ENCODE results near the gene ARF3. TPM values are rescaled to one million over a fixed set of nuclear protein-coding genes. Genes with fewer than 3 reads are reported as not detected.
"Not testable (repeated sequence)": the region's sequence is repeated elsewhere in the genome, so short reads cannot be mapped to it uniquely, and the experiment has no call there.

The ARF3 gene
- total RNA-seq, 1 experiment from 2014 or later, result 224 TPM

DNA sequence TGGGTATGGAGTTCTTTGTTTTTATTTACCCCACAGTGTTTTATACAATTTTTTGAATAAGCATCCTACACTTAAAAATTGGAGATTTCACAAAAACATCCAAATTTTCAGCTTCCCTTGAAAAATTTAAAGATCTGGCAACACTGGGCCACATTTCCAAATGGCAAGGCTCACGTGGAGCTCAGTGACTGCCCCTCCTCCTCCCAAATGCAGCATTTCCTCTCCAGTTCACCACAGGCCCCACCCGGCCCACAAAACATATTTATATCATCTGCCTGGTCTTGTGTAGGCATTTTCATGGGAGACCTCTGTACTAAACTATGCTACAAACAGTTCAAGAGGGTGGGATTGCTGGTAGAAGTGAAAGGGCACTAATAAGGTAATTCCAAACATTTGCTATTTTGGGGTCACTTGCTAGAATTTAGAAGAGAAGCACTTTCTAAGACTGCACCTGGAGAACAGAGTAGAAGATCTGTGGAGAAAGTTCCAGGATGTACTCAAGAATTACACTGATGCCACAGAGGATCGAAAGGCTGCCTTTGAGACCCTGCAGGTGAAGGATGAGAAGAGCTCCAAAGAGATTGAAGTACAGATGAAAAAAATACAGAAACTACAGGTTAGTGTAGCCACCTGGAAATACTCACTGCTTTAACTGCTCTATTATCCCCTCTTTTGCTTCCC is 39.3 kb downstream of the ARF3 start:
- no TSS peak for BruUV-seq (replicated peaks)
- TF ChIP-seq TCF7L2 (IDR thresholded peaks at IDR 0.05; ENCODE audit: low read depth, low read length) (no peak), POLR2AphosphoS5 (IDR thresholded peaks at IDR 0.05; ENCODE audit: low read depth, low read length) (no peak), SIN3A (IDR thresholded peaks at IDR 0.05; ENCODE audit: borderline replicate concordance, insufficient read depth, low read depth, low read length) (no peak)
- TF ChIP-seq, protein P1, sequence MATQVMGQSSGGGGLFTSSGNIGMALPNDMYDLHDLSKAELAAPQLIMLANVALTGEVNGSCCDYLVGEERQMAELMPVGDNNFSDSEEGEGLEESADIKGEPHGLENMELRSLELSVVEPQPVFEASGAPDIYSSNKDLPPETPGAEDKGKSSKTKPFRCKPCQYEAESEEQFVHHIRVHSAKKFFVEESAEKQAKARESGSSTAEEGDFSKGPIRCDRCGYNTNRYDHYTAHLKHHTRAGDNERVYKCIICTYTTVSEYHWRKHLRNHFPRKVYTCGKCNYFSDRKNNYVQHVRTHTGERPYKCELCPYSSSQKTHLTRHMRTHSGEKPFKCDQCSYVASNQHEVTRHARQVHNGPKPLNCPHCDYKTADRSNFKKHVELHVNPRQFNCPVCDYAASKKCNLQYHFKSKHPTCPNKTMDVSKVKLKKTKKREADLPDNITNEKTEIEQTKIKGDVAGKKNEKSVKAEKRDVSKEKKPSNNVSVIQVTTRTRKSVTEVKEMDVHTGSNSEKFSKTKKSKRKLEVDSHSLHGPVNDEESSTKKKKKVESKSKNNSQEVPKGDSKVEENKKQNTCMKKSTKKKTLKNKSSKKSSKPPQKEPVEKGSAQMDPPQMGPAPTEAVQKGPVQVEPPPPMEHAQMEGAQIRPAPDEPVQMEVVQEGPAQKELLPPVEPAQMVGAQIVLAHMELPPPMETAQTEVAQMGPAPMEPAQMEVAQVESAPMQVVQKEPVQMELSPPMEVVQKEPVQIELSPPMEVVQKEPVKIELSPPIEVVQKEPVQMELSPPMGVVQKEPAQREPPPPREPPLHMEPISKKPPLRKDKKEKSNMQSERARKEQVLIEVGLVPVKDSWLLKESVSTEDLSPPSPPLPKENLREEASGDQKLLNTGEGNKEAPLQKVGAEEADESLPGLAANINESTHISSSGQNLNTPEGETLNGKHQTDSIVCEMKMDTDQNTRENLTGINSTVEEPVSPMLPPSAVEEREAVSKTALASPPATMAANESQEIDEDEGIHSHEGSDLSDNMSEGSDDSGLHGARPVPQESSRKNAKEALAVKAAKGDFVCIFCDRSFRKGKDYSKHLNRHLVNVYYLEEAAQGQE (IDR thresholded peaks at IDR 0.05; ENCODE audit: insufficient read depth in 1 of 2, low read depth in 2 of 2, low read length in 1 of 2), result no peak
- TF ChIP-seq, protein P2, sequence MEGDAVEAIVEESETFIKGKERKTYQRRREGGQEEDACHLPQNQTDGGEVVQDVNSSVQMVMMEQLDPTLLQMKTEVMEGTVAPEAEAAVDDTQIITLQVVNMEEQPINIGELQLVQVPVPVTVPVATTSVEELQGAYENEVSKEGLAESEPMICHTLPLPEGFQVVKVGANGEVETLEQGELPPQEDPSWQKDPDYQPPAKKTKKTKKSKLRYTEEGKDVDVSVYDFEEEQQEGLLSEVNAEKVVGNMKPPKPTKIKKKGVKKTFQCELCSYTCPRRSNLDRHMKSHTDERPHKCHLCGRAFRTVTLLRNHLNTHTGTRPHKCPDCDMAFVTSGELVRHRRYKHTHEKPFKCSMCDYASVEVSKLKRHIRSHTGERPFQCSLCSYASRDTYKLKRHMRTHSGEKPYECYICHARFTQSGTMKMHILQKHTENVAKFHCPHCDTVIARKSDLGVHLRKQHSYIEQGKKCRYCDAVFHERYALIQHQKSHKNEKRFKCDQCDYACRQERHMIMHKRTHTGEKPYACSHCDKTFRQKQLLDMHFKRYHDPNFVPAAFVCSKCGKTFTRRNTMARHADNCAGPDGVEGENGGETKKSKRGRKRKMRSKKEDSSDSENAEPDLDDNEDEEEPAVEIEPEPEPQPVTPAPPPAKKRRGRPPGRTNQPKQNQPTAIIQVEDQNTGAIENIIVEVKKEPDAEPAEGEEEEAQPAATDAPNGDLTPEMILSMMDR (IDR thresholded peaks at IDR 0.05), result no peak
- intact Hi-C loops (cut with micrococcal nuclease; ENCODE audit: unreplicated experiment), result no loop called here
- ChIA-PET CTCF (no interaction called here), POLR2A (no interaction called here)
- Histone ChIP-seq H3K4me1 (ENCODE audit: control insufficient read depth, insufficient read depth, low read length) (no peaks in the 10 kb centered on the region), H3K27me3 (ENCODE audit: control insufficient read depth, insufficient read depth, low read length) (no peaks in the 10 kb centered on the region), H3K27ac (ENCODE audit: low read length) (no peak overlapping the region), H3K9me3 (ENCODE audit: control insufficient read depth, insufficient read depth, low read depth, low read length) (no peaks in the 10 kb centered on the region), H3K4me3 (ENCODE audit: low read depth in 2 of 2, low read length in 2 of 2) (no peak overlapping the region), H3K36me3 (ENCODE audit: control insufficient read depth, insufficient read depth, low read length) (peaks cover 5% of the 10 kb centered on the region; the same call in 1 of the 2 replicates)
- ATAC-seq, result no peak
- DNase-seq (ENCODE audit: low read depth, low spot score), result no peak
- in situ Hi-C loops (cut with HindIII; ENCODE audit: low pct_unique_long_range_greater_than_20kb, low sequenced_read_pairs), result no loop called here

DNA sequence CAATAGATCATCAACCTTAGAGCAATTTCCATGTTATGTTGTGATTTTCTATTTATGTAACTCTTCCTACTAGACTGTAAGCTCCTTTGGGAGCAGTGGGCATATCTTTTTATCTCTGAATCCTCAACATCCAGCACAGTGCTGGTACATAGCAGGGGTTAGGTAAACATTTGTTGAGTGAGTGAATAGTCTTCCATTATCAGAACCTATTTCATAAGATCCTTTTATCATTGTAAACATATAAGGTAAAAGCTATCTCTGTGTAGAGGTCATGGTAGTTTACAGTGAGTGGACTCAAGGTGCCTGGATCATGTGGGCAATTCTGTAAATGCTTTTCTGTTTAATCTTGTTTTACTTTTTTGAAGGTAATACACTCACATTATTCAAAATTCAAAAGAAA is 47.1 kb downstream of the ARF3 start:
- Histone ChIP-seq H3K27ac (ENCODE audit: low read length) (no peak overlapping the region), H3K9me3 (ENCODE audit: control insufficient read depth, insufficient read depth, low read depth, low read length) (no peaks in the 10 kb centered on the region), H3K4me1 (ENCODE audit: control insufficient read depth, insufficient read depth, low read length) (no peaks in the 10 kb centered on the region), H3K36me3 (ENCODE audit: control insufficient read depth, insufficient read depth, low read length) (no peaks in the 10 kb centered on the region), H3K4me3 (ENCODE audit: low read depth in 2 of 2, low read length in 2 of 2) (no peak overlapping the region), H3K27me3 (ENCODE audit: control insufficient read depth, insufficient read depth, low read length) (no peaks in the 10 kb centered on the region)
- ATAC-seq, result no peak
- BruUV-seq (replicated peaks), result no TSS peak
- CTCF ChIA-PET, result interaction anchor here (0.7 kb wide), 1 partner anchor 26 kb away, joined by 3 read pairs; no protein-coding TSS in a partner anchor
- TF ChIP-seq TCF7L2 (IDR thresholded peaks at IDR 0.05; ENCODE audit: low read depth, low read length), result no peak
- intact Hi-C loops (cut with micrococcal nuclease; ENCODE audit: unreplicated experiment), result no loop called here
- in situ Hi-C loops (cut with HindIII; ENCODE audit: low pct_unique_long_range_greater_than_20kb, low sequenced_read_pairs), result no loop called here
- DNase-seq (ENCODE audit: low read depth, low spot score), result no peak
- POLR2A ChIA-PET, result no interaction called here

DNA sequence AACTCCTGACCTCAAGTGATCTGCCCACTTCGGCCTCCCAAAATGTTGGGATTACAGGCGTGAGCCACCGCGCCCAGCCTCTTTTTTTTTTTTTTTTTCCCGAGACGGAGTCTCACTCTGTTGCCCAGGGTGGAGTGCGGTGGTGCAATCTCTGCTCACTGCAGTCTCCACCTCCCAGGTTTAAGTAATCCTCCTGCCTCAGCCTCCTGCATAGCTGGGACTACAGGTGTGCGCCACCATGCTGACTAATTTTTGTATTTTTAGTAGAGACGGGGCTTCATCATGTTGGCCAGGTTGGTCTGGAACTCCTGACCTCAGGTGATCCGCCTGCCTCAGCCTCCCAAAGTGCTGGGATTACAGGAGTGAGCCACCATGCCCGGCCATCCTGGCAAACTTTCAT is 47.6 kb downstream of the ARF3 start:
- H3K4me3 ChIP-seq (ENCODE audit: low read depth in 2 of 2, low read length in 2 of 2); H3K4me1 ChIP-seq (ENCODE audit: control insufficient read depth, insufficient read depth, low read length); DNase-seq (ENCODE audit: low read depth, low spot score); CTCF ChIA-PET; H3K27me3 ChIP-seq (ENCODE audit: control insufficient read depth, insufficient read depth, low read length); in situ Hi-C loops (cut with HindIII; ENCODE audit: low pct_unique_long_range_greater_than_20kb, low sequenced_read_pairs); ATAC-seq; BruUV-seq (replicated peaks); H3K9me3 ChIP-seq (ENCODE audit: control insufficient read depth, insufficient read depth, low read depth, low read length); intact Hi-C loops (cut with micrococcal nuclease; ENCODE audit: unreplicated experiment); H3K36me3 ChIP-seq (ENCODE audit: control insufficient read depth, insufficient read depth, low read length); H3K27ac ChIP-seq (ENCODE audit: low read length): not testable (repeated sequence)
- POLR2A ChIA-PET, result interaction anchor here (0.6 kb wide), 1 partner anchor 1026 kb away, joined by 3 read pairs; no protein-coding TSS in a partner anchor

All from Panc1 (cell line).